Measurements from ENCODE around the gene PI4KA.

PI4KA gene

DNA sequence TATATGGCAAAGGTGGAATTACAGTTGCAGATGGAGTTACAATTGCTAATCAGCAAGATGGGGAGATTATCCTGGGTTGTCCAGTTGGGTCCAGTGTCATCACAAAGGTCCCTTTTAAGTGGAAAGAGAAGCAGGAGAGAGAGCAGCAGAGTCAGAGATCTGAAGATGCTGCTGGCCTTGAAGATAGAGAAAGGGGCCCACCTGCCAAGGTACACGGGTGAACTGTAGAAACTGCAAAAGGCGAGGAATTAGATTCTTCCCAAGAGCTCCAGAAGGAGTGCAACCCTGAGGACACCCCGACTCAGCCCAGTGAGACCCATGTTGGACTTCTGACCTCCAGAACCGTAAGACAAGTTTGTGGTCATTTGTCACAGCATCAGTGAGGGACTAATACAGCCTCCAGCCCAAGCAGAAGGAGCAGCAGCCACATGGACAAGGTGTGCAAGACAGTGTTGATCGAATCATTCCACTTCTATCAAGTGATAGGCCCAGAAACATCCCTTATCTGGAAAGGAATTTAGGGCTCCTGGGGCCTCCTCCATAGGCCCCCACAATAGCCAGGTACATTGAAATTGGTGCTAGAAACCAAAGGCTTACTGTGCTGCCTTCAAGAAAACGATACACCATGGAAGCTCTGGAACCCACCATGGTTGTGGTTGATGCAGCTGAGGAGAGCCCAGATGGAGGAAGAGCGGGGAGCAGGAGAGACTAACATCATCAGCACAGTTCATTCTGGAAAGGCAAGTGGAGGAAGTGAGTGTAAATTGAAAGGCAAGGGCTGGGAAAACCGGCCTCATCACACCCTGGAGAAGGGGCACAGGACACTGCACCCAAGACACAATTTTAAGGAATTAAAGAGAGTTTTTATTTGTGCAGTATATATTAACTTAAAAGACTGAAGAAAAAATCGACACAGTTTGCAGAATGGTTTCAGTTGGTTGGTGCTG is 23.5 kb upstream of the PI4KA start:
- no peak for DNase-seq

DNA sequence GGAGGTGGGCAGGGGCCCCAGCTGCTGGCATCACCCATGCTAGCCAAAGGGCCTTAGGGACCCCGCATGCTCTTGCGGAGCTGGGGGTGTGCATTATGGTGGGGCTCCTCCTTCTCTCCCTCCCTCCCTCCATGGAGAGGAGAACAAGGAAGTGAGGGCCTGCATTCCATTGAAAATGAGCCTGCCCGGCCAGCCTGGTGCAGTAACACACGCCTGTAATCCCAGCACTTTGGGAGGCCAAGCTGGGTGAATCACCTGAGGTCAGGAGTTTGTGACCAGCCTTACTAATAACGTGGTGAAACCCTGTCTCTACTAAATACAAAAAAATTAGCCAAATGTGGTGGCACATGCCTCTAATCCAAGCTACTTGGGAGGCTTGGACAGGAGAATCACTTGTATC is 22.6 kb upstream of the PI4KA start:
- DNase-seq, result no peak

DNA sequence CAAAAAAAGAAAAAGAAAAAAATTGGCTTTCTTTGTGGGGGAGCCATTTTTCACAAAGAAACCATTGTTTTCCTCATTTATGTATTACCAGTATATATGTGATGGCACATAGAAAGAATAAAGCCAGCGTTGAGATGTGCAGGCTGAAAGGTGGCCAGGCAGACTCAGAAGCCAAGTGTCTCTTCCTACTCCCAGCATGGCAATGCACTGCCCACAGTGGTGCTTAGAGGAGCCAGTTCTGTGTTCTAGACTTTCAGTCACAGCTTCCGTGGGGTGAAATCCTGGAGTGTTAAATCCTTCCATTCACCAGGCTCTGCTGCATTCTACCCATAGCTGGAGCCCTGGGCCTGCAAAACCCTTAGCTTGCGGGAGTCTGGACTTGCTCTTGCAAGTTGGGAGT is 19.1 kb upstream of the PI4KA start:
- DNase-seq, result no peak

DNA sequence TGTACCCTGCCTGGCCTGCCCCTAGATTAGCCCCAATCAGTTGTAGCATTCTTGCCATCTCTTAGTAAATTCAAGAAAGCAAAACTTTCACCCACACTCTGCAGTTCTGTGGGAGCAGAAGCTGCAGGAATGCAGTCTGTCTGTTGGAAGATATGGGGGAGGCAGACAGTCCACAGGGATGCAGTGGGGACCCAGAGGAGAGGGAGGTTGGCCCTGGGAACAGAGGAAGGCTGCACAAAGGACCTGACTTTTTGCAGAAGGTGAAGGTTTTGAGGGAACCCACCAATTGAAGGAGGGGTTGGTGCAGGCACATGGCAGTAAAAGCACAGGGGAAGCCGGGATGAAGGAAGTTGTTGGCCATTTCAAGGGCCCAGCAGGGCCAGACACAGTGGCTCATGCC is 16.7 kb upstream of the PI4KA start:
- DNase-seq, result no peak

DNA sequence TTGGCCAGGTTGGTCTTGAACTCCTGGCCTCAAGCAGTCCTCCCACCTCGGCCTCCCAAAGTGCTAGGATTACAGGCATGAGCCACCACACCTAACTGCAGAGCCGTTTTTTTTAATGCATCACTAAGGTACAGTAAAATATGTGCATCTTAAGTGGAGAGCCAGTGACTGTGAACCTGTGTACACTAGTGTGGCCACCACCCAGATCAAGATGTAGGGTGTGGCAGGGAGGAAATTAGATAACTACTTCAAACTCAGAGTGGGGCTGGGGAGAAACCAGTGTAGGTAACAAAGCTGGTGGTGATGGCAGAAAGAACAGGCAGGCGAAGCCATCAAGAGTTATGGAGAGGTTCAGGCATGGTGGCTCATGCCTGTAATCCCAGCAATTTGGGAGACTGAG is 14.6 kb upstream of the PI4KA start:
- no peak for DNase-seq

DNA sequence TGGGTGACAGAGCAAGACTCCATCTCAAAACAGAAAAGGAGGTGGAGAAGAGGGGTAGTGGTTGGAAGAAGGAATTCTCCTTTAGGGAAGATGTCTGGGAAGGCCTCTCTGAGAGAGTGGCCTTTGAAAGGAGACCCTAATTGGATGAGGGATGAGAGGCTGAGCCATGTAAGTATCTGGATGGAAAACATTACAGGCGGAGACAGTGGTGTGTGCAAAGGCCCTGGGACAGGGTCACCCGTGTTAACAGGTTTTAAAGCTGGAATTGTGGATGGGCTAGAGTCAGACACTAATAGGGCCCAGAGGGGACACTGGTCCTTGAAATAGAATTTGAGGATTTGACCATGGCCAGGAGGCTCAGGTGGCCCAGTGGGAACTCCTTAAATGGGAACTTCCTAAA is 10.6 kb upstream of the PI4KA start:
- no peak for DNase-seq

- DNase-seq, result no peak
These were observed 9.7 kb upstream of the PI4KA start for GRCh38 chr22:20868025-20868962.

GRCh38 chr22:20867179-20868024 is 8.8 kb upstream of the PI4KA start:
- DNase-seq, result no peak

- no peak for DNase-seq
These were observed 8.1 kb upstream of the PI4KA start for GRCh38 chr22:20866736-20867135.

- DNase-seq, result no peak
These were observed 7.3 kb upstream of the PI4KA start for GRCh38 chr22:20865875-20866445.

- no peak for DNase-seq
These were observed 6.7 kb upstream of the PI4KA start for GRCh38 chr22:20865331-20865730.

- DNase-seq, result no peak
These were observed 5.7 kb upstream of the PI4KA start for GRCh38 chr22:20864186-20864908.

DNA sequence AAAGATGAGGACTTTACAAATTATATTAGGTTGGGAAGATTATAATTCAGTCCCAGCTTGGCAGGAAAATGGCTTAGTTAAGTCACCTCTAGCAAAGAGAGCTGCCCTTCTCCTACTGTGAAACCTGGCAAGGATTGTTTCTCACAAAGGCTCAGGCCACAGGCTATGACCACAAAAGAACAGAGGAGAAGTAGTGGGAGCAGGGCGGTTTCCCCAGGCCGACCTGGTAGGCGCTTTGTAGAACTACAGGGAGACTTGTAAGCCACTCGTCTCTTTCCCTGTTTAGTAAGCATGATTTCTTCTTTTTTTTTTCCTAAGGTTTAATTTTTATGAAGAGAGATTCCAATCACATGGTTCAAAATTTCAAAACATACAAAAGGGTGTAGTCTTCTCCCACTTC is 4.8 kb upstream of the PI4KA start:
- no peak for DNase-seq

GRCh38 chr22:20862540-20862939 is 3.9 kb upstream of the PI4KA start:
- DNase-seq, result no peak

- no peak for DNase-seq
These were observed 1.0 kb upstream of the PI4KA start for GRCh38 chr22:20859615-20860014.

DNA sequence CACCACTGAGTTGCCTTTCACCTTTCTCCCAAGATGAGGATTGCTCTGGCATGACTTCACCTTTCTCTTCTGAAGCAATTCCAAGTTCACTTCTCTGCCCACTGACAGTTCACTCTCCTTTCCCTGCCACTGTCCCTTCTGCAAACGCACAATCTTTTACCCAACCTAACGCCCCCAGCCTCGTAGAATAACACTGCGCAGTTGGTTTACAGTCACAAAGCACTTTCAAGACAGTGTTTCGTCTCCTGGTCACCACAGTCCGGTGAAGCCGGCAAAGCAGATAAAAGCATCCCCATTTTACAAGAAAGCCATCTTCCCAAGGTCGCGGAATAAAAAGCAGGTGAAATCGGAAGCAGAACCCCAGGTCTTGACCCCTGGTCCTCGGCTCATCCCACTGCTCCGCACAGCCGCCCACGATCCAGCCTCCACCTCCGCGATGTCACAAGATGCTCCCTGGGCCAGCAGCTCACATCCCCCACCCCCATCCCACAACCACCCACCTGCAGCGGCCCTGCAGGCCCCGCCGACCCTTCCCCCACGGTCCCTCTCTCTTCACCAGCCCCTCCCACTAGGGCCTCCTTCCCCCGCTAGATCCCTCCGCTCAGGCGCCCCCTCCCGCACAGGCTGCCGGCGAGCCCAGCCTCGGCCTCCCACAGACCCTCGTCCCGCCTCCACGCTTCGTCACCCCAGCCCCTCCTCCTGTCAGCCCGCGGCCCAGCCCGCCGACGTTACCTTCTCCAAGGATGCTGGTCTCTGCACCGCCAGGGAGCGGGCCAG is 585 bp downstream of the PI4KA start:
- no peak for DNase-seq

GRCh38 chr22:20857247-20857643 is 1.4 kb downstream of the PI4KA start:
- DNase-seq, result no peak

DNA sequence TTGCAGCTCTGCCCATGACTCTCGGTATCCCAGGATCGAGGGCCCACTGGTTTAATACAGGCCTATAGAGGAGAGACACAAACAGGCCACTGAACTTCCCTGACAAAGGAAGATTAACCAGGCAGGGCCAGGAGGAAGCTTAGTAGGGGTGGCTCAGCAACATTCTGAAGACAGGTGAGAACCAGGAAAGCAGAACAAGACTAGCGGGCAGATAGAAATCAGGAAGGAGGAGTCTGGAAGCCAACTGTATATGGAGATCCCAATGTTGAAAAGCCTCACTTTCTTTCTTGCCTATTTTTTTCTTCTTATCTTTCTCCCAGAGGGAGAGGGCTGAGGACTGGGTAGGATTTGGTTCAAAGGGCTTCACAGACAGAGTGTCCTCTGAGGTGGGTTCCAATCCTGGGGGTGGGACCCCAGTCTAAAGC is 5.4 kb downstream of the PI4KA start:
- no peak for DNase-seq

DNA sequence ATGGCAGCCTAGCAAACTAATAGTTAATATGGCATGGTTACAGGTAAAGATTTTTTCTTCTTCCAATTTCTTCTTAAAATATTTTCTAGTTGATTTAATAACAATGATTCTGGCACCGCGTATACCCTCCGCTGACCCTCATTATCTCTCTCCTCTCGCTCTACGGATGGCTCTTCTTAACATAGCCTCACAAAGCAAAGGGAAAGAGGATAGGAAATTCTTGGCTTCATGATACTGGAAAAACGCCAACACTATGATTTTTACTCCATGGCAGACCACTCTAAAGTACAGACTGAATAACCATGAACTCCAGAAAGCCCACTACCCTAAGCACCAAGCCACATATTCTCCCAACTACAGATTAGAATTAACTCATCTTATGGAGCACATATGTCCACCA is 6.1 kb downstream of the PI4KA start:
- DNase-seq, result no peak

- DNase-seq, result no peak
These were observed 6.5 kb downstream of the PI4KA start for GRCh38 chr22:20852076-20852475.

DNA sequence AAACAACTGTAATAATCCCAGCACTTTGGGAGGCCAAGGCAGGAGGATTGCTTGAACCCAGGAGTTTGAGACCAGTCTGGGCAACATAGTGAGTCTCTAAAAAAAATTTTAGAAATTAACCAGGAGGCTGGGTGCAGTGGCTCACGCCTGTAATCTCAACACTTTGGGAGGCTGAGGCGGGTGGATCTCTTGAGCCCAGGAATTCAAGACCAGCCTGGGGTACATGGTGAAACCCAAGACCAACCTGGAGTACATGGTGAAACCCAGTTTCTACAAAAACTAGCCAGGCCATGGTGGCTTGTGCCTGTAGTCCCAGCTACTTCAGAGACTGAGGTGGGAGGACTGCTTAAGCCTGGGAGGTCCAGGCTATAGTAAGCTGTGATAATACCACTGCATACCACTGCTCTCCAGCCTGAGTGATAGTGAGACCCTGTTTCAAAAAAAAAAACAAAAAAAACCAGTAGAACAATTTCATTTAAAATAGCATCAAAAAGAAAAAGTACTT is 11.2 kb downstream of the PI4KA start:
- DNase-seq, result no peak

Data from NCI-H2081 treated with DMSO at 0.1 percent for 48 hours (cell line).